Hepatocyte (in vitro differentiated cells): ENCODE results near the gene ADAM12.

ENCODE experiments used
- CTCF ChIP-seq: fragments of 200-600 bp; sonication (generic); IDR thresholded peaks from 2 replicates; pipeline ENCODE4 v1.5.1; 2016; ENCODE audit warnings: antibody characterized with exemption, mild to moderate bottlenecking; ENCODE audit not compliant: poor library complexity
- EZH2phosphoT487 ChIP-seq: fragments of 200-600 bp; sonication (generic); IDR thresholded peaks from one replicate; pipeline ENCODE4 v1.6.1; 2018; ENCODE audit warnings: antibody characterized with exemption, mild to moderate bottlenecking, low read depth, moderate library complexity; ENCODE audit not compliant: unreplicated experiment, severe bottlenecking

- TF ChIP-seq EZH2phosphoT487 (no peak), CTCF (no peak)
These were observed 45.1 kb upstream of the ADAM12 start for GRCh38 chr10:126433351-126433750.
